Measurements from ENCODE around the gene DBF4B. TPM values are rescaled to one million over a fixed set of nuclear protein-coding genes. Genes with fewer than 3 reads are reported as not detected.

The DBF4B gene
- total and polyA plus RNA-seq, 10 of the 15 experiments (the other 5 are each of a cell fraction or from before 2014, with no cell fraction given), result 2.4 to 24.6 (median 16.9) TPM

- Histone ChIP-seq H3K4me3 (no peak overlapping the region), H3K27ac (ENCODE audit: control insufficient read depth, insufficient read depth) (no peak overlapping the region), H3K9ac (ENCODE audit: control insufficient read depth, insufficient read depth, low read length) (no peak overlapping the region), H3K36me3 (ENCODE audit: control insufficient read depth in 2 of 2, insufficient read depth in 2 of 2, low read length in 1 of 2) (peaks cover 1 to 8% of the 10 kb centered on the region in 2 experiments), H3K4me1 (ENCODE audit: control insufficient read depth, insufficient read depth, low read length) (peaks cover 14% of the 10 kb centered on the region), H3K79me2 (ENCODE audit: control insufficient read depth, insufficient read depth, low read length) (no peaks in the 10 kb centered on the region), H3K4me2 (ENCODE audit: control insufficient read depth, insufficient read depth) (no peak overlapping the region), H2AFZ (ENCODE audit: control insufficient read depth, low read depth, low read length) (no peak overlapping the region), H3K27me3 (replicated peaks in 1 of 2; ENCODE audit: control insufficient read depth in 2 of 2, insufficient read depth in 2 of 2, low read length in 1 of 2) (no peaks in the 10 kb centered on the region), H4K20me1 (ENCODE audit: control insufficient read depth, insufficient read depth) (no peaks in the 10 kb centered on the region), H3K9me3 (replicated peaks; ENCODE audit: control insufficient read depth, insufficient read depth, low read length) (no peaks in the 10 kb centered on the region)
- 98% methylated on average over 8 of the region's 8 CpGs for WGBS (ENCODE audit: insufficient coverage, insufficient replicate concordance, low lambda C conversion rate, missing lambda C conversion rate)
- ChIA-PET RAD21 (ENCODE audit: unreplicated experiment) (no interaction called here), SMC1A (ENCODE audit: uncharacterized antibody, unreplicated experiment) (no interaction called here), POLR2A (no interaction called here), CTCF (no interaction called here)
- FAIRE-seq, result no peak
- DNase-seq (ENCODE audit: low read depth, low spot score), result no peak
- BruUV-seq (replicated peaks), result no TSS peak
- intact Hi-C loops (cut with micrococcal nuclease; ENCODE audit: unreplicated experiment) (no loop called here), in situ Hi-C loops (cut with MboI) (no loop called here)
- no peak for ATAC-seq
- no peak for TF ChIP-seq SKIL (IDR thresholded peaks at IDR 0.05; ENCODE audit: low read depth, poor library complexity, severe bottlenecking)
- TF ChIP-seq CTCF (IDR thresholded peaks at IDR 0.05 in 2 of 3, conservative IDR thresholded peaks at IDR 0.05 in 1 of 3; ENCODE audit: control insufficient read depth in 2 of 3, extremely low read depth in 1 of 3, insufficient read depth in 1 of 3, low read depth in 3 of 3, low read length in 3 of 3), result no peak
- no peak for TF ChIP-seq ZBTB33 (IDR thresholded peaks at IDR 0.05)
- TF ChIP-seq MLLT1 (IDR thresholded peaks at IDR 0.05), result no peak
- no peak for TF ChIP-seq TCF12 (IDR thresholded peaks at IDR 0.05; ENCODE audit: low read depth, low read length)
- no peak for TF ChIP-seq IKZF1 (conservative IDR thresholded peaks at IDR 0.05)
- no peak for TF ChIP-seq CHD1 (IDR thresholded peaks at IDR 0.05; ENCODE audit: low read depth, low read length)
- no peak for TF ChIP-seq NKRF (conservative IDR thresholded peaks at IDR 0.05)
- no peak for TF ChIP-seq EP300 (IDR thresholded peaks at IDR 0.05; ENCODE audit: borderline replicate concordance in 1 of 2, control insufficient read depth in 1 of 2, low read depth in 2 of 2, low read length in 2 of 2)
- TF ChIP-seq PKNOX1 (IDR thresholded peaks at IDR 0.05), result no peak
- no peak for TF ChIP-seq PML (IDR thresholded peaks at IDR 0.05; ENCODE audit: low read length)
- TF ChIP-seq PAX8 (IDR thresholded peaks at IDR 0.05), result no peak
- no peak for TF ChIP-seq EED (IDR thresholded peaks at IDR 0.05; ENCODE audit: low read depth)
Measured at GRCh38 chr17:44741316-44741715, 32.9 kb downstream of the DBF4B start.

Data from GM12878 (cell line).